ENCODE results near the gene GAREM1. TPM values are rescaled to one million over a fixed set of nuclear protein-coding genes. Genes with fewer than 3 reads are reported as not detected.
"Not testable (repeated sequence)": the region's sequence is repeated elsewhere in the genome, so short reads cannot be mapped to it uniquely, and the experiment has no call there.

GAREM1 gene
- total RNA-seq, 1 donor from 2014 or later, result 10.0 TPM

DNA sequence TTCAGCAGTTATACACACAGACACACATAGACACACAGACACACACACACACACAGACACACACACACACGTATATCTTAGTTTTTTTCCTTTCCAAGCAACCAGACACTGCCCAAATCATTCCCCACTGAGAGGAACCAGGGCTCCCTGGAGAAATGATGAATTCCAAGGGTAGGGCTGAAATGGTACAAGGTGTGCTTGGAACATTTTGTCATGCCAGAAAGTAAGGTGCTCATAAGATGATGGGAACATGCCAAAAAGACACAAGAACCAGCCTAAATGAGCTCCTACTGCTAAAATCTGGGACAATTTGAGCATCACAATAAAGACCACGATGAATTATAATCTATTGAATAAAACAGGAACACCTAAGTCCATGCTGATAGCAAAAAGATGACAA is 177.6 kb downstream of the GAREM1 start:
- FAIRE-seq (no peak), DNase-seq (ENCODE audit: low read depth) (no peak)
- no peaks in the 10 kb centered on the region for H3K27me3 ChIP-seq (ENCODE audit: control insufficient read depth, insufficient read depth, low read length)
- no peaks in the 10 kb centered on the region for H3K36me3 ChIP-seq (ENCODE audit: control insufficient read depth, insufficient read depth, low read length)
- no peak overlapping the region for H3K4me3 ChIP-seq (ENCODE audit: low read depth, low read length)
- no peak for TF ChIP-seq CTCF (IDR thresholded peaks at IDR 0.05; ENCODE audit: insufficient read depth, low read length, severe bottlenecking)

- not testable (repeated sequence) for H3K27me3 ChIP-seq (ENCODE audit: control insufficient read depth, insufficient read depth, low read length); FAIRE-seq; H3K4me3 ChIP-seq (ENCODE audit: low read depth, low read length); DNase-seq (ENCODE audit: low read depth); H3K36me3 ChIP-seq (ENCODE audit: control insufficient read depth, insufficient read depth, low read length)
Observed at GRCh38 chr18:32291623-32292022, 179.1 kb downstream of the GAREM1 start.

GRCh38 chr18:32290810-32291209 is 179.9 kb downstream of the GAREM1 start:
- Histone ChIP-seq H3K4me3 (ENCODE audit: low read depth, low read length) (no peak overlapping the region), H3K27me3 (ENCODE audit: control insufficient read depth, insufficient read depth, low read length) (no peaks in the 10 kb centered on the region), H3K36me3 (ENCODE audit: control insufficient read depth, insufficient read depth, low read length) (peaks cover 4% of the 10 kb centered on the region)
- no peak for TF ChIP-seq CTCF (IDR thresholded peaks at IDR 0.05; ENCODE audit: insufficient read depth, low read length, severe bottlenecking)
- DNase-seq (ENCODE audit: low read depth) (no peak), FAIRE-seq (no peak)

DNA sequence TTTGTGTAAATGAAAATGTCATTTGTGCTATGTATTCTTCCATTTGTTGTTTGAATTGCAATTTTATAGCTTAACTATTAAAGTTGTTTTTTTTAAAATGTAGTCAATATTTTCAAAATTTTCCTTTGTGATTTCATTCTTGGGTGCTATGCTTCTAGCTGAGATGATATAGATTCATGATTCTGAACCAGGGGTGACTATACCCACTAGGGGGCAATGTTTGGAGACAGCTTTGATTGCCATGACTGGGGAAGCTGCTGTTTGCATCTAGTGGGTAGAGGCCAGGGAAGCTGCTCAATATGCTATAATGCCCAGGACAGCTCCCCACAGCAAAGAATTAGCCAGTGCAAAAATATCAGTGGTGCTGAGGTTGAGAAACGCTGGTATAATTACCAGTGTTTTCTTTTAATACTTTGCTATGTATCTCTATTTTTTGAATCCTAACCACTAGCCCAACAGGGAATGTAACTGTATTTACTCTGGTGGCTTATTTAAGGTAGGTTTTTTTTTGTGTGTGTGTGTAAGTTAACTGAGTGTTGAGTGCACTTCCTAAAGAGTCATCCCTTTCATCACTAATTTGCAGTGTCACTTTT is 181.1 kb downstream of the GAREM1 start:
- DNase-seq (ENCODE audit: low read depth), result peak; percentile 71
- FAIRE-seq, result peak; percentile 58
- H3K27me3 ChIP-seq (ENCODE audit: control insufficient read depth, insufficient read depth, low read length), result no peaks in the 10 kb centered on the region
- no peak overlapping the region for H3K4me3 ChIP-seq (ENCODE audit: low read depth, low read length)
- TF ChIP-seq CTCF (IDR thresholded peaks at IDR 0.05; ENCODE audit: insufficient read depth, low read length, severe bottlenecking), result peak; percentile 66
- H3K36me3 ChIP-seq (ENCODE audit: control insufficient read depth, insufficient read depth, low read length), result peaks cover 4% of the 10 kb centered on the region

DNA sequence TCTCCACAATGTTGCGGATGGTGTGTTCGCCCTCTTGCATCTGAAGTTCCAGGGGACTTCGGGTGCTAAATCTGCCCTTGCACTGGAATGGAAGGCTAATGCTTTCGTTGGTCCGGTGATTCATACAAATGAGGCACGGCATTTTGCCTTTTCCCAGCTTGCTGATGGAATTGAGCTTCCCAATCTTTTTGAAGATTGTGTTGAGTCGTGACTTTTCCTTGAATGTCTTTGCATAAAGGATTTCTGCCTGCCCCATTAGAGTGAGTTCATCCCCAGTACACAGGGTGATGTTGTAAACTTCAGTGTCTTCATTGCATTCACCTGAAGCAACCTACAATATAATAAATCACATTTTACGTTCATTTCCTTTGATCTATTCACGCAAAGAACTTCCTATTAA is 182.8 kb downstream of the GAREM1 start:
- Histone ChIP-seq H3K36me3 (ENCODE audit: control insufficient read depth, insufficient read depth, low read length) (peaks cover 4% of the 10 kb centered on the region), H3K4me3 (ENCODE audit: low read depth, low read length) (no peak overlapping the region), H3K27me3 (ENCODE audit: control insufficient read depth, insufficient read depth, low read length) (no peaks in the 10 kb centered on the region)
- FAIRE-seq (no peak), DNase-seq (ENCODE audit: low read depth) (no peak)
- no peak for TF ChIP-seq CTCF (IDR thresholded peaks at IDR 0.05; ENCODE audit: insufficient read depth, low read length, severe bottlenecking)

DNA sequence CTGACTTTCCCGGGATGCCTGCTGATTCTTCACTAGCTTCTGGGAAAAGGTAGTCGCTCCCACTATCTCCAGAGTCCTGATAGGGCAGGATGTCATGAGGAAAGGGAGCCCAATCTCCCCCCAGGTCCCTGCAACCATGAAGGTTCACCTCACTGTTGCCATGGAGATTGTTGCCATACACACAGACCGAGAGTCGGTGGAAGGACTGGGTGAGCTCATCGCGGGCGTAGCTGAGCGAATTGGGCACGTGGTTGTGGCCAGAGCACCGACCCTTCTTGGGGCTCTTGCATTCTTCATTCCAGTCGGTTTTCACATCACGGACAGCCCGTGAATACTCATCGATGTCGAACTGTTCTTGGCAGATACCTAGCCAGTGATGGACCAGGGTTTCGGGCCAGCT is 183.4 kb downstream of the GAREM1 start:
- Histone ChIP-seq H3K36me3 (ENCODE audit: control insufficient read depth, insufficient read depth, low read length) (peaks cover 4% of the 10 kb centered on the region), H3K27me3 (ENCODE audit: control insufficient read depth, insufficient read depth, low read length) (no peaks in the 10 kb centered on the region), H3K4me3 (ENCODE audit: low read depth, low read length) (no peak overlapping the region)
- no peak for DNase-seq (ENCODE audit: low read depth)
- no peak for TF ChIP-seq CTCF (IDR thresholded peaks at IDR 0.05; ENCODE audit: insufficient read depth, low read length, severe bottlenecking)
- no peak for FAIRE-seq
